CD4-positive, alpha-beta T cell treated with Interleukin-15 for 1 hour (primary cell): Measurements from ENCODE around the gene MUC5B.

ENCODE experiments used
- DNase-seq: peaks from one replicate; pipeline ENCODE4 v3.0.0-alpha.2; 2020

MUC5B gene

DNA sequence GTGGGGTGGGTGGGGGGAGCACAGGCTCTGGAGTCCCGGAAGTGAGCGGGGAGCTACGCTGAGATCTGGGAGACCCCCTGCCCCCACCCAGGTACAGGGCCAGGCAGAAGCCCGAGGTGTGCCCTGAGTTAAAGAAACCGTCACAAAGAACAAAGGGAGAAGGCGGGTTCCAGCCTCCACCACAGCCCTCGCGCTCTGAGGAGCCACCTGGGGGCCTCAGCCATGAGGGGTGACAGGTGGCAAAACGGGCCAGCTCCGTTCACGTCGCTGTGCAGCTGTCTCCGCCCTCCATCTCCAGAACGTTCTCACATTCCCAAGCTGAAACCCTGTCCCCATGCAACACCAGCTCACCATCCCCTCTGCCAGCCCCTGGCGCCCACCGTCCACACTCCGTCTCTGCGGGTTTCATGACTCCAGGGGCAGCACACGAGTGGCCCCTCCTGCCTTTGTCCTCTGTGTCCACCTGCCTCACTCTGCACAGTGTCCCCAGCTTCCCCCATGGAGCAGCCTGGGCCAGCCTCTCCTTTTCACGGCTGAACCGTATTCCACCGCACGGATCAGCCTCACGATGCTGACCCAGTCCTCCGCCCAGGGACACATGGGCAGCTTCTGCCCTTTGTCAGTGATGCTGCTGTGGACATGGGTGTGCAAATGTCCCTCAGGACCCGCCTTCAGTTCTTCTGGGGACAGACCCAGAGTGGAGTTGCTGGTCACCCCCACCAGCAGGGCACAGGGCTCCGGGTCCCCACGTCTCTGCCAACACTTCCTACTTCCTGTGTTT, 1.7 kb upstream of the MUC5B start:
- DNase-seq: no peak

DNA sequence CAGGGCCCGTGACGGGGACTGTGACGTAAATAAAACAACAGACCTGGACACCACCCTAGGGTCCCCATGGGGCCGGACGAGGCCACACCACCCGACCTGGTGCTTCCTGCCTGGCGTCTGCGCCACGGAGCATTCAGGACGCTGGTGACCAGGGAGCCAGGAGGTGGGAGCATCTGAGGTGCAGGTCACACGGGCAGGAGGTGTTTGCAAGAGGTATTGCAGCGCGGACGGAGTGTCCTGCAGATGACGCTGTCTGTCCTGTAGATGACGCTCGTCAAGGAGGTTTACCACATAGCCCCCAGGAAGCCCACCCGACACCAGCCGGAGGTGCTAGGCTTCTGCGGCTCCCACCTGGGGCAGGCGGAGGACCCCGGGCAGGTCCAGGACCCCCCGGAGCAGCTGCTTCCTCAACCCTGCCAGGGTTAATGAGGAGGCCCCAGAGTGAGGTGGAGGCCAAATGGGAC, 986 bp upstream of the MUC5B start:
- peak; percentile 11 for DNase-seq

DNA sequence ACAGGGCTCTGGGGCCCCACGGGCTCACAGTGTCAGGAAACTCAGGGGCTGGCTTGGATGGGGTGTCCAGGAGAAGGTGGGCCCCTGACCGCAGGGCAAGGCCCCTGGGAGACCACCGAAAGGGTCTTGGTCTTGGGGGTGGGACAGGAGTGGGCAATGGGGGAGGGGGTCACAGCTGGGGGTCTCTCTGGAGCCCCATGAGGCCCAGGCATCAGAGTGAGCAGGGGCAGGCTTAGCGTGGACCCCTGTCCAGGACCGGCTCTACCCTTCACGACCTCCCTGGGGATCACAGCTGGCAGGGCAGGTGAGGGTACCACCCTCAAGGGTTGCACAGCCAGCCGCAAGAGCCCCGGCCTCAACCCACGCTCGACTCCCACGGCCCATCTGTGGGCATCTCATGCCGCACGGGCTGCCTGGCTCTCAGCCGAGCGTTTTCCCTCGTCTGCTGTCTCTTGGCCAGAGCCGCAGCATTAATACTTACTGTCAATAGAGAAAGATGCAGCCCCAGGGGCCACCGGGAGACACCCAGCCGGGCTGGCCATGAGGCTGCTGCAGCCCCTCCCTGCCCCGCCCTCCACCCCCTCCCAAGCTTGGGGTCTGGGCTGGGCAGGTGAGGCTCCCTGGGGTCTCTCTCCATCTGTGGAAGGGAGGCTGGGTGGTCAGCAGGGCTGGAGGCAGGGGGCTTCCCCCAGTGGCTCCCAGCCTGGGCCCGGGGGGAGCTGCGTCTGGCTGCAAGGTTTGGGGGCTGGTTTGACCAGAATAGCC, 662 bp downstream of the MUC5B start:
- DNase-seq: peak; percentile 13

DNA sequence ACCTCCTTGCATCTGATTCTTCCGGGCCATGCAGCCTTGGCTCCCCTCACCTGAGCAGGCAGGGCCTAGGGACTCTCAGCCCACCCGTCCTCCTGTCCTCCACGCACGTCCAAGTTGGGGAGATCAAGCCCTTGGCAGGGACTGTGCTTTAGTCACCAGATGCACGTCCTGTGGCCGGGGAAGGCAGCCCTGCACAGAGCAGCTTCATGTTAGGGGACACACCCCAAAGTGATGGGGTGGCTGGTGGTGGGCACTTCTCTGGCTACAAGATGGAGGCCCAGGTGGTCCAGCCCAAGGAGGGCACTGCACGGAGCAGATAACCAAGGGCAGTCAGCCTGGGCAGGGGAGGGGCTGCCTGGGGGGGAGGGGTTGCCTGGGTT, 1.2 kb downstream of the MUC5B start:
- peak; percentile 6 for DNase-seq

DNA sequence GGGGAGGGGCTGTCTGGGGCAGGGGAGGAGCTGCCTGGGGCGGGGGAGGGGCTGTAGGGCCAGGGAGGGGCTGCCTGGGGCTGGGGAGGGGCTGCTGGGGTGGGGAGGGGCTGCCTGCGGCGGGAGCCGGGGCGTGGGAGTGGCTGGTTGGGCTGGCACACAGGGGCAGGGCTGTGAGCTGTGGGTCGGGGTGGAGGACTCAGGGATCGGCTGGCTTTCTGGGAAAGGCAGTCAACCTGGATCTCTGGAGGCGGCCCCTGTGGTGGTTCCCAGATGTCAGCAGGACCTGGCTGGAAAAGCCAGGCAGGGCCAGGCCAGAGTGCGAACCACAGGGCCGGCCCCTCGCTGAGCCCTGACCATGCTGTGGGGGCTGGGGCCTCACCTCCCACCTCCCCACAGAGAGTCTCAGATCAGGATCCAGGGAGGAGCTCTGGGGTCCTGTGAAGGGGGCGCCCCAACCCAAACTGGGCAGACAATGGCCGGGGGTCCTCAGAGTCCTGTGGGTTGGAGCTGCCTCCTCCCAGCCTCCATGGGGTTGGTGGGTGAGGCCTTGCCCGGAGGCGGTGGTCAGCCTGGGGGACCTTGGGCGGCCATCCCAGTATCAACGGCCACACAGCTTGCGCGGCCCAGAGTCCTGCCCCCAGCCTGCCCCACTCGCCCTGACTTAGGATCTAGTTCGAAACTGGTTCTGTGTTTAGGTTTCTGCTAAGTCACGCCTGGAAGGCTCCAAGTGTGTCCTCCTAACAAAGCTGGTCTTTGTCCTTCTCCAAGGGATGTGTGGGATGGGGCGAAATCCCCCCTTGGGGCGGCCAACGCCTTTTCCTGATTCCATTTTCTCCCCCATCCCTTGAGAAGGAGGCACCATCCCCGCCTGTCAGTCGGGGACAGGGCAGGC, 1.9 kb downstream of the MUC5B start:
- DNase-seq: peak; percentile 13

DNA sequence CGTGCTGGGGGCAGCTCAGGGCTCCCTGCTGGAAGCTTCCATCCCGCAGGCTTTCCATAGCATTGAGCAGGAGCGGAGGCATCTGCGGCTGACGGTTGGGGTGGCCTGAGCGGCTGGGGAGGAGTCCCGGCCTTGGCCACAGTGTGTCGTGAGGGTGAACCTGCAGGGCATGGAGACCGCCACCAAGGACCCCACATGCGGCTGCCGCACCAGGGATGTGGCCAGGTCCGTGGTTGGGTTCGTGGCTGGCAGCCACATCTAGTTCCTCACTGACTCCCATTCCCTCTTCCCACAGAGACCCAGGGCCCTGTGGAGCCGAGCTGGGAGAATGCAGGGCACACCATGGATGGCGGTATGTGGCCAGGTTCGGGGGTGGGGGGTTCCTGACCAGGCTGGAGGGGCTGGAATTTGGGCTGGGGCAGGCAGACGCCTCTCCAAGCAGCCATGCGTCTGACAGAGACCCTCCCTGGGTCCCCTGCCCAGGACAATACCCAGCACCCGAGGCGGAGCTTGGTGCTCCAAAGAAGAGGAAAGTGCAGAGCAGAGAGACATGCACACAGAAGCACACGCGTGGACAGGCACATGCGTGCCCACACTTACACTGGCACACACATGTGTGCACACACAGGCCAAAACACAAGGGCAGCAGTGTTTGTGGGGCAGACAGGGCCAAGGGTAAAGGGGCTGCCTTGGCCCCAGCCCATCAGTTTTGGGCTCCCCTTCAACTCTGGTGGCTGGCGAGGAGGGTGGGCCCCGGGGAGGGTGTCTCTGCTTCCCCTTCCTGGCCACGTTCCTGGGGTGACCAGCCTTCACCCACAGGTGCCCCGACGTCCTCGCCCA, 2.7 kb downstream of the MUC5B start:
- peak; percentile 7 for DNase-seq

DNA sequence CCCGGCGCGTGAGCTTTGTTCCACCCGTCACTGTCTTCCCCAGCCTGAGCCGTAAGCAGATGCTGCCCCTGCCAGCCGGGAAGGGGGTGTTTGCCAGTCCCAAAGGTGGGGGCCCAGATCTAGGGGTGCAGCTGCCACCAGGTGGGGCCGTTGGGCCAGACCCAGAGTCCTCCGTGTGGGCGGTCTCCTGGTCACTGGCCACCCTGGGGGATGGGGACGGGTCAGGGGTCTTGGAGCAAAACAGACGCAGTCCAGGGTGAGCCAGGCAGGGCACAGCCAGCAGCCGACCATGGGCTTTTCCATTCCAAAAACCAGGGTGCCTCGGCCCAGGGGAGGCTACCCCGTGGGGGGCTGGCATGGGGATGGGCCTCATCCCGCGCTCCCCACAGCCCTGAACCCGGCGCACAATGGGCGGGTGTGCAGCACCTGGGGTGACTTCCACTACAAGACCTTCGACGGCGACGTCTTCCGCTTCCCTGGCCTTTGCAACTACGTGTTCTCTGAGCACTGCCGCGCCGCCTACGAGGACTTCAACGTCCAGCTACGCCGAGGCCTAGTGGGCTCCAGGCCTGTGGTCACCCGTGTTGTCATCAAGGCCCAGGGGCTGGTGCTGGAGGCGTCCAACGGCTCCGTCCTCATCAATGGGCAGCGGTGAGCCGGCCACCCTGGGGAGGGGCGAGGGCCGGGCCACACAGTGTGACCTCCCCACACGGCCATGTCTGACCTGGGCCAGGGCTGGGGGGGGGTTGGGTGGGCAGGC, 3.5 kb downstream of the MUC5B start:
- peak; percentile 13 for DNase-seq

DNA sequence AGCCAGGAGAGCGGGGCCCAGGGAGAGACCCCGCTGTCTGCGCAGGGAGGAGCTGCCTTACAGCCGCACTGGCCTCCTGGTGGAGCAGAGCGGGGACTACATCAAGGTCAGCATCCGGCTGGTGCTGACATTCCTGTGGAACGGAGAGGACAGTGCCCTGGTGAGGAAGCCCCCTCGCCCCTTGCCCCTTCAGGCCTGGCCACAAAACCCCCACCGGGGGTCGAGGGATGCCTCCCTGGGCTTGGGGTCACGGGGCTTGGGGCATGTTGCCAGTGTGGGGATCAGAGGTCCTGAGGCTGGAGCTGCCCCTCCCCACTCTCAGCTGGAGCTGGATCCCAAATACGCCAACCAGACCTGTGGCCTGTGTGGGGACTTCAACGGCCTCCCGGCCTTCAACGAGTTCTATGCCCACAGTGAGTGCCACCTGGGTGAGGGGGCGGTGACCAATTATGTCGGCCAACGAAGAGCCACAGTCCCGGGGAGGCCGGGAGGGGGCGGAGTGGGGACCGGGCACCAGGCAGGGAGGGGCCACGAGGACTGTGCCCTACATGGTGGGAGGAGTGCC, 4.2 kb downstream of the MUC5B start:
- DNase-seq: no peak

DNA sequence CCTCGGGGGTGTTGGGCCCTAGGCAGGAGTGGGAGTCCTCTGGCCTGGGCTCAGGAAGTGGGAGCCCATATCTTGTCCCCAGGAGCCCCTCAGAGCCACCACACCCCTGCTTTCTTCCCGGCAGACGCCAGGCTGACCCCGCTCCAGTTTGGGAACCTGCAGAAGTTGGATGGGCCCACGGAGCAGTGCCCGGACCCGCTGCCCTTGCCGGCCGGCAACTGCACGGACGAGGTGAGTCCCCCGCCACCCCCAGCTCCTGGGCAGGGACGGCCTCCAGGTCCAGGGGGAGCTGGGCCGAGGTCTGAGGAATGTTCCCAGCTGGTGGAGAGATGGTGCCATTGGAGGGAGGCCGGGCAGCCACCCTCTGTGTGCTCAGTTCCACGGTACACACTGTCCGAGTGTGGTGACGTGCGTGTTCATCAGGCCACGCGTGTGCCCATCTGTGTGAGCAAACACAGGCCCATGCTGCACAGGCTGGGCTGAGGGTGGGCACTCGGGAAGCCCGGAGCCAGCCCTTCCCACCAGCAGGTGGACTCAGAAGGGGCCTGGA, 4.8 kb downstream of the MUC5B start:
- DNase-seq: no peak

DNA sequence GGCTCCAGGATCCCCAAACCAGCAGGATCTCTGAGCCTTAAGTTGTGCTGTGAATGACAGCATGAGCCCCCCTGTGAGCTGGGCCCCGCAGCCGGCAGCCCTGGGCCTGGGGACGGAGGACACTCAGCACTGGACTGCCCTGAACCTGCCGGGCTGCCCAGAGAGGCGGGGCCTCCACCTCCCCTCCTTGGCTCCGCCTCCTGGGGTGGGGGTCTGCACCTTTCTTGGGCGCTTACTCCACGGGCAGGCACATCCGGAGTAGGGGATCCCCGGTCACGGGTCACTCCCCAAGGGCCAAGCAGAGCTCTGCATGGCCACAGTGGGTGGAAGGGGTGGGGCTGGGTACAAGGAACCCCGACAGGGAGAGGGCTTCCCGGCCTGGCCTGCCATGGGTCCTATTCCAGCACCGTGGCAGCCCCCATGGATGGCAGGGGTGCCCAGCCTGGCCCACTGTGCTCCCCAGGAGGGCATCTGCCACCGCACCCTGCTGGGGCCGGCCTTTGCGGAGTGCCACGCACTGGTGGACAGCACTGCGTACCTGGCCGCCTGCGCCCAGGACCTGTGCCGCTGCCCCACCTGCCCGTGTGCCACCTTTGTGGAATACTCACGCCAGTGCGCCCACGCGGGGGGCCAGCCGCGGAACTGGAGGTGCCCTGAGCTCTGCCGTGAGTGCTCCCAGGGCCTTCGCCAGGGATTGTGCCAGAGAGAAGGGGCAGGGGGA, 5.4 kb downstream of the MUC5B start:
- no peak for DNase-seq

DNA sequence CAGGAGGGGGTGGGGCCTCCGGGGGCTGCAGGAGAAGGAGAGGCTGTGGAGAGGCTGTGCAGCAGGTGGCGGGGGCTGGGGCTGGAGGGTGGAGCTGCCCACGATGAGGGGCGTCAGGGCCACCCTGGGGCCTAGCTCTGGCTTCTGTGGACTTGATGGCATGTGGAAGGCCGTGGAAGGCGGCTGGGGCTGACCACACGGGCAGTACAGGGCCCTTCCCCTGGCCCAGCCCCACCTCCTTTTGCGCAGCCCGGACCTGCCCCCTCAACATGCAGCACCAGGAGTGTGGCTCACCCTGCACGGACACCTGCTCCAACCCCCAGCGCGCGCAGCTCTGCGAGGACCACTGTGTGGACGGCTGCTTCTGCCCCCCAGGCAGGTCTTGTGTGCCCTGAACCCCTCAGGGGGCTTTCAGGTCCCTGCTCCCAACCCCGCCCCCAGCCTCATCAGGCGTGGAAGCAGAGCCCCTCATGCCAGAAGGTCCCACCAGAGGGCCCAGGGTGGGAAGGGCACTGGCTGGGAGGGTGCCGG, 6.1 kb downstream of the MUC5B start:
- no peak for DNase-seq

DNA sequence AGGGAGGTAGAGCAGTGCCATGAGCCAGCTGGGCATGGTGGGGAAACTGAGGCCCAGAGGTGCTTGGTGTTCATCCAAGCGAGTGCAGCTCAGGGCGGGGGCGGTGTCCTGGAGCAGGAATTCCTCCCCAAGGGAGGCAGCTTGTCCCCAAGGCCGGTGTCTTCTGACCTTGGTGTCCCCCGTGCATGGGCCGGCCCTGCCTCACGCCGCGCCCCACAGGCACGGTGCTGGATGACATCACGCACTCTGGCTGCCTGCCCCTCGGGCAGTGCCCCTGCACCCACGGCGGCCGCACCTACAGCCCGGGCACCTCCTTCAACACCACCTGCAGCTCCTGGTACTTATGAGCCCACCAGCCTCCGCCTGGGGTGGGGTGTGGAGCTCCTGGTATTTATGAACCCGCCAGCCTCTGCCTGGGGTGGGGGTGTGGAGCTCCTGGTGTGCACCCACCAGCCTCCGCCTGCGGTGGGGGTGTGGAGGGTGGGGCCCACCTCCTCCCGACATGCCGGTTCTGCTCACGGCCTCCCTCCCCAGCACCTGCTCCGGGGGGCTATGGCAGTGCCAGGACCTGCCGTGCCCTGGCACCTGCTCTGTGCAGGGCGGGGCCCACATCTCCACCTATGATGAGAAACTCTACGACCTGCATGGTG, 6.7 kb downstream of the MUC5B start:
- no peak for DNase-seq

DNA sequence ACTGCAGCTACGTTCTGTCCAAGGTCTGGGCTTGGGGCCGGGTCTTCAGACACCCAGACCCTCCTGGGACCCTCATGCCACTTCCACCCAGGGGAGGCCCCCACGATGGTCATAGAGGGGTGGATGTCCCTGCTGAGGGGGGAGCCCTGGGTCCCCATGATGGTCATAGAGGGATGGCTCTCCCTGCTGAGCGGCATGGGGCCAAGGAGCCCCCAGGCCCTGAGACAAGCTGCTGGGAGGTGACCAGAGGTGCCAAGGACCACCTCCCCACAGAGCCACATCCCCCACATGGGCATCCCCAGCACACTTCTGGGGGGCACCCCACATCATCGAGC, 7.2 kb downstream of the MUC5B start:
- no peak for DNase-seq

DNA sequence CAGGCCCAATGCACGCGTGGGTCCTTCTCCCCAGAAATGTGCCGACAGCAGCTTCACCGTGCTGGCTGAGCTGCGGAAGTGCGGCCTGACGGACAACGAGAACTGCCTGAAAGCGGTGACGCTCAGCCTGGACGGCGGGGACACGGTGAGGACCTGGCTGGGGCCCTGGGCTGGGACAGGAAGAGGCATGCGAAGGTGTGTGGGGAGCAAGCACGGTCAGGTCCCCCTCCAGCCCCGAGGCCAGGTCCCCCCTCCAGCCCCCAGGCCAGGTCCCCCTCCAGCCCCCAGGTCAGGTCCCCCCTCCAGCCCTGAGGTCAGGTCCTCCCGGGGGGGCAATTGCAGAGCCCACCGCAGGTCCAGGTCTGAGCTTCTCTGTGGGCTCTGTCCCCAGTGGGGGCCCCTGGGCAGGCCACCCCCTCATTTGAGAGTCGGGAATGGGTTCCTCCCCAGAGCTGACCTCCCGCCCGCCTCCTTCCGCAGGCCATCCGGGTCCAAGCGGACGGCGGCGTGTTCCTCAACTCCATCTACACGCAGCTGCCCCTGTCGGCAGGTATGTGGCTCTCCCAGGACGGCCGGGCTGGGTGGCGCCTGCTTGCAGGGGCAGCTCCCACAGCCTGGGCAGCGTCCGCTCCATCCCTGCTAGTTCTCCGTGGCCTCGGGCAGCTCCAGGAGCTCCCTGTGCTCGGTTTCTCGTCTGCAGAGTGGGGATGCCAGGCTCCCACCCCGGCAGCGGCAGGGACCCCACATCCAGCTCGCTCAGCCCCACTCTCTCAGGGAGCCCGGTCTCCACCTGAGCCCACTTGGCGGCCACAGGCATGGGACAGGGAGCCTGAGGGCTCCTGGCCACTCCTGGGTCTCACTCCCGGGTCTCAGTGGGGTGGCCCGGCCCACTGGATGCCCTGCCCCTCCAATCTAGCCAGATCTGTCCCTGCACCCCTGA, 7.9 kb downstream of the MUC5B start:
- no peak for DNase-seq

DNA sequence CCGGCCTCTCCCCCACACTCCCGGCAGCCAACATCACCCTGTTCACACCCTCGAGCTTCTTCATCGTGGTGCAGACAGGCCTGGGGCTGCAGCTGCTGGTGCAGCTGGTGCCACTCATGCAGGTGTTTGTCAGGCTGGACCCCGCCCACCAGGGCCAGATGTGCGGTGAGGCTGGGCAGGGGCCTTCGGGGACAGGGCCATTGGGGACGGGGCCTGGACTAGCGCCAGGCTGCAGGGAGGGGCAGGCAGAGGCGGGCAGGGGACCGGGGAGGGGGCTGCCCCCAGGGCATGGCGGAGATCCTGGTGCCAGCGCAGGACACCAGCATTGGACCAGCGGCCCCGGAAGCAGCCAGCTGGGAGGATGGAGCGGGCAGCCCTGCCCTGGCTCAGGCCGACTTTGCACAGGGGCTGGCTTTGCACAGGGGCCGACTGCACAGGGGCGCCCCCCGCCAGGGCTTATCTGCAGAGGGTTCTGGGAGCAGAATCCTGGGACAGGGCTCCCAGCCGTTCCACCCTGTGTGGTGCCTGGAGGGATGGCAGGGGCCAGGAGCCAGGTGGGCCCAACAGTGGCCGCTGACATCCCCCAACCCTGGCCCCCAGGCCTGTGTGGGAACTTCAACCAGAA, 8.6 kb downstream of the MUC5B start:
- DNase-seq: no peak

DNA sequence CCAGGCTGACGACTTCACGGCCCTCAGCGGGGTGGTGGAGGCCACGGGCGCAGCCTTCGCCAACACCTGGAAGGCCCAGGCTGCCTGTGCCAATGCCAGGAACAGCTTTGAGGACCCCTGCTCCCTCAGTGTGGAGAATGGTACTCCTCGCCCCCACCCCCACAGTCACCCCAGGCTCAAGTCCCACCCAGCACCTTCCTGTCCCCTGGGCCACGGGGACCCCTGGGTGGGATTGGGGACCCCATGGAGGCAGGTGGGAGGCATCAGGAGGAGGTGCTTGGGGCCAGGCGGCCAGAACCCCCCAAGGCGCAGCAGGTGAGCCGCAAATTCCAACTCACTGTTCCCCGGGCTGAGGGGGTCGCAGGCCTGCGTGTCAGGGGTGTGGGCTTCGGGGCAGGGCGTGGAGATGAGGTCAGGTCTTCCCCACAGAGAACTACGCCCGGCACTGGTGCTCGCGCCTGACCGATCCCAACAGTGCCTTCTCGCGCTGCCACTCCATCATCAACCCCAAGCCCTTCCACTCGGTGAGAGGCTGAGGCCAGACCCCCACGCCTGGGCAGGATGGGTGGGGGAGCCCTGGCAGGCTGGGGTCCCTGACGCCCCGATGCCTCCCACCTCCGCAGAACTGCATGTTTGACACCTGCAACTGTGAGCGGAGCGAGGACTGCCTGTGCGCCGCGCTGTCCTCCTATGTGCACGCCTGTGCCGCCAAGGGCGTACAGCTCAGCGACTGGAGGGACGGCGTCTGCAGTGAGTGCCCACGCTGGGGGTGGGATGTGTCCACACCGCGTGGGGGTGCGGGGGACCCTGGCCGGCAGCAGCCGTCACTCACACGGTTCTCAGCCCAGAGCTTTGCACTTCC, 9.4 kb downstream of the MUC5B start:
- no peak for DNase-seq

DNA sequence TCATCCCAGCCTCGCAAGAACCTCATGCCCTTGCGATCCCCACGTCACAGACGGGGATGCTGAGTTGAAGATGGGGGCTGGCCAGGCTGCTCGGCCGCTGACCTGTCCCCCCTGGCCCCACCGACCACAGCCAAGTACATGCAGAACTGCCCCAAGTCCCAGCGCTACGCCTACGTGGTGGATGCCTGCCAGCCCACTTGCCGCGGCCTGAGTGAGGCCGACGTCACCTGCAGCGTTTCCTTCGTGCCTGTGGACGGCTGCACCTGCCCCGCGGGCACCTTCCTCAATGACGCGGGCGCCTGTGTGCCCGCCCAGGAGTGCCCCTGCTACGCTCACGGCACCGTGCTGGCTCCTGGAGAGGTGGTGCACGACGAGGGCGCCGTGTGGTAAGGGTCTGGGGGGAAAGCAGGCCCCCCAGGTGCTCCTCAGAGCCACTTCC, 10.0 kb downstream of the MUC5B start:
- DNase-seq: no peak
